ENCODE measurements around the gene RSRC1.
"Not testable (repeated sequence)": the region's sequence is repeated elsewhere in the genome, so short reads cannot be mapped to it uniquely, and the experiment has no call there.

Gene RSRC1

GRCh38 chr3:158465074-158465473, 355.2 kb downstream of the RSRC1 start:
- no peak for DNase-seq (ENCODE audit: low spot score)

GRCh38 chr3:158470944-158471638, 361.2 kb downstream of the RSRC1 start:
- DNase-seq (ENCODE audit: low spot score), result no peak

- no peak for DNase-seq (ENCODE audit: low spot score)
These were observed 361.9 kb downstream of the RSRC1 start for GRCh38 chr3:158471639-158472294.

GRCh38 chr3:158479051-158479450, 369.2 kb downstream of the RSRC1 start:
- no peak for DNase-seq (ENCODE audit: low spot score)

DNA sequence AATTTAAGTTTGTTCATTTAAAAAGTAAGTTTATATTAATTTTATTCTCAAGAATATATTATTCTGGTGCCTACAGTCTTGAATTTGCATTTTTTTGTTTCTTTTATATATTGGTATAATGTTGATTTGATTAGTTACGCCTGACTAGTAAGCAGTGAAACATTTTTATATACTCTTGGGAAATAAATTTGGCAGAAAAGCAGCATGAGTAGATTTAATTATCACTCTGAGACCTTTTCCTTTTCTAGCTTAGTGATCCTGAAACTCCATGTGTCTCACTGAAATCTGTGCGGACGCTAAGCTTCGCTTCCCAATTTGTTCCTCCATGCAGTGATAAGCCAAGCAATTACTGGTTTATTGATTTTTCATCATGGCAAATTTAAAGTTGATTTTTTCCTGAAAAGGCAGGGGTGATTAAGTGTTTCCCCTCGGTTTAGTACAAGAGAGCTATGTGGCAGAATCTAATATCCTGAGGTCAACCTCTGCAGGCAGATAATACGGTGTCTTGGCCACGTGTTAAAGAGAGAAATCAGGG, 373.9 kb downstream of the RSRC1 start:
- no peak for DNase-seq (ENCODE audit: low spot score)

GRCh38 chr3:158486200-158486599, 376.3 kb downstream of the RSRC1 start:
- DNase-seq (ENCODE audit: low spot score), result no peak

GRCh38 chr3:158488670-158489069, 378.8 kb downstream of the RSRC1 start:
- no peak for DNase-seq (ENCODE audit: low spot score)

DNA sequence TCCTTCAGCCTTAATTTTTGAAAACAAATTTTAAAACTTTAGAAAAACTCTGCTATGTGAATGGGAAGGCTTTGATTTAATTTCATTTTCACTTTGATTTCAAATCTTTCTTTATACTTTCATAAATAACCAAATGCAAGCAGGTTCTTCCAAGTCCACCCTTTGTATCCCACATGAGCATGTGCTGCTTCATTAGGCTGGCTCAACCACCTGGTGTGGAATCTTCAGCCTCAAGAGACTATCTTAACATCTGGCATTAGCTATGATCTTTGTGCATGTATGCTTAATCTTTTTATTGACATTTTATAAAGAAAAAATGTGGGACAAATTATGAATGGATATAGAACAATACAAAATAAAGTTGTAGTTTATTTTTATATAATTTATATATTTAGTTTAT, 379.3 kb downstream of the RSRC1 start:
- no peak for DNase-seq (ENCODE audit: low spot score)

- no peak for DNase-seq (ENCODE audit: low spot score)
These were observed 382.1 kb downstream of the RSRC1 start for GRCh38 chr3:158491968-158492367.

DNA sequence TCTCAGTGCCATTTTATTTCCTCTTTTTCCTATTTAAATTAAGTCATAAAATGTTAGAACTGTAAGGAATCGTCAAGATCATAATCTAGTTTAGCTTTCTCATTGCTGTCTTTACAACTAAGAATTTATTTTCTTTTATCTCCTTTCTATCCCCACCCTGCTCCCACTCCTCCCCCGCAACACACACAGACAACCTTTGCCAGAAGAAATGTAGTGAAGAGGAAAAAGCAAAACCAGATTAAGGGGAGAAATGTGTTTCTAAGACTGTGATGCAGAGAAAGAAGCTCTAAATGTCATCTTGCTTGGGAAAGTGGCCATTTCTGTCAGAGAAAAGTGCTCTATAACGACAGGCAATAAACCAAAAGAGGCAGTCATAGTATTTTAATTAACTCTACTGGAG, 382.8 kb downstream of the RSRC1 start:
- no peak for DNase-seq (ENCODE audit: low spot score)

DNA sequence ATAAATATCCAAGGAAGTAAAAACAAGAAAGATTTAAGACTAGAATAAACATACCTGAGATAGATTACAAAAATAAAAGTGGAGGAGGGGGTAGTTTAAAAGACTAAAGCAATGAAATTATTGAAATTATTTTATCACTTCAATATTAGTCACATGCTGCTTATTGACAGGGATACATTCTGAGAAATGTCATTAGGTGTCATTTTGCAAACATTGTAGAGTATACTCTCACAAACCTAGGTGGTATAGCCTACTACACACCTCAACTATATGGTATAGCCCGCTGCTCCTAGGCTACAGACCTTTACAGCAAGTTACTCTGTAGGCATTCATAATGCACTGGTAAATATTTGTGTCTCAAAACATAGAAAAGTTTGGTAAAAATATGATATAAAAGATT, 384.0 kb downstream of the RSRC1 start:
- no peak for DNase-seq (ENCODE audit: low spot score)

DNA sequence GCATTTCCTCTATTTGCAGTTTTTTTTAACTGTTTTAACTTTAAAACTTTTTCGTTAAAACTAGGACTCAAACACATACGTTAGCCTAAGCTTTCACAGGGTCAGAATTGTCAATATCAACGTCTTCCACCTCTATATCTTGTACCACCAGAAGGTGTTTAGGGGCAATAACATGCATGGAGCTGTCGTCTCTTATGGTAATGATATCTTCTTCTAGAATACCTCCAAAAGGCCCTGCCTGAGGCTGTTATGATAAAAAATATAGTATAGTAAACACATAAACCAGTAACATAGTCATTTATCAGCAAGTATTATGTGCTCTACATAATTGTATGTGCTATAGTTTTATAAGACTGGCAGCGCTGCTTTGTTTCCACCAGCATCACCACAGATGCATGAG, 384.8 kb downstream of the RSRC1 start:
- no peak for DNase-seq (ENCODE audit: low spot score)

DNA sequence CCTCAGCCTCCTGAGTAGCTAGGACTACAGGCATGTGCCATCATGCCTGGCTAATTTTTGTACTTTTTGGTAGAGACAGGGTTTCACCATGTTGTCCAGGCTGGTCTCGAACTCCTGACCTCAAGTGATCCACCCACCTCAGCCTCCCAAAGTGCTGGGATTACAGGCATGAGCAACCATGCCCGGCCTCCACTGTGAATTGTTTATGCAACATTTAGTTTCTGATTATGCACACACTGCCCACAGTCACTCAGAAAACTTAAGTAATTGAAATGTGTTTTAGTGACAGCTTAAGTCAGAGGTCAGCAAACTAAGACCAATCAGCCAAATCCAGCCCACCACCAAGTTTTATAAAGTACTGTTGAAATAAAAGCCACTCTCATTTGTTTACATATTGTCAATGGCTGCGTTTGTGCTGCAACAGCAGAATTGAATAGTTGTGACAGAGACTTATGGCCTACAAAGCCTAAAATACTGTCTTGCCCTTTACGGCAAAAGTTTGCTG, 385.6 kb downstream of the RSRC1 start:
- DNase-seq (ENCODE audit: low spot score), result not testable (repeated sequence)

- no peak for DNase-seq (ENCODE audit: low spot score)
These were observed 395.2 kb downstream of the RSRC1 start for GRCh38 chr3:158505117-158505516.

DNA sequence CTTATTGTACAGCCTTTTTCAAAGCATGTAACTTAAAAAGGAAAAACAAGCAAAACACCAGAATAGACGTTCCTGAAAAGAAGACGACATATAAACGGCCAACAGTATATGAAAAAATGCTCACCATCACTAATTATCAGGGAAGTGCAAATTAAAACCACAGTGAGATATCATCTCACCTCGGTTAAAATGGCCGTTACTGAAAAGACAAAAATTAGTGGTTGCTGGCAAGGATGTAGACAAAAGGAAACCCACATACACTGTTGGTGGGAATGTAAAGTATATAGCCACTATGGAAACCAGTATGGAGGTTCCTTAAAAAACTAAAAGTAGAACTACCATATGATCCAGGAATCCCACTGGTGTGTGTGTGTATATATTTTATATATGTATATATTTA, 396.6 kb downstream of the RSRC1 start:
- no peak for DNase-seq (ENCODE audit: low spot score)

- no peak for DNase-seq (ENCODE audit: low spot score)
These were observed 398.6 kb downstream of the RSRC1 start for GRCh38 chr3:158508481-158508880.

GRCh38 chr3:158509891-158510290, 400.0 kb downstream of the RSRC1 start:
- DNase-seq (ENCODE audit: low spot score), result no peak

GRCh38 chr3:158516729-158517128, 406.8 kb downstream of the RSRC1 start:
- DNase-seq (ENCODE audit: low spot score), result not testable (repeated sequence)

- DNase-seq (ENCODE audit: low spot score), result no peak
These were observed 409.9 kb downstream of the RSRC1 start for GRCh38 chr3:158519776-158520175.

GRCh38 chr3:158520433-158520832, 410.5 kb downstream of the RSRC1 start:
- no peak for DNase-seq (ENCODE audit: low spot score)

GRCh38 chr3:158522221-158523136, 412.6 kb downstream of the RSRC1 start:
- DNase-seq (ENCODE audit: low spot score), result no peak

DNA sequence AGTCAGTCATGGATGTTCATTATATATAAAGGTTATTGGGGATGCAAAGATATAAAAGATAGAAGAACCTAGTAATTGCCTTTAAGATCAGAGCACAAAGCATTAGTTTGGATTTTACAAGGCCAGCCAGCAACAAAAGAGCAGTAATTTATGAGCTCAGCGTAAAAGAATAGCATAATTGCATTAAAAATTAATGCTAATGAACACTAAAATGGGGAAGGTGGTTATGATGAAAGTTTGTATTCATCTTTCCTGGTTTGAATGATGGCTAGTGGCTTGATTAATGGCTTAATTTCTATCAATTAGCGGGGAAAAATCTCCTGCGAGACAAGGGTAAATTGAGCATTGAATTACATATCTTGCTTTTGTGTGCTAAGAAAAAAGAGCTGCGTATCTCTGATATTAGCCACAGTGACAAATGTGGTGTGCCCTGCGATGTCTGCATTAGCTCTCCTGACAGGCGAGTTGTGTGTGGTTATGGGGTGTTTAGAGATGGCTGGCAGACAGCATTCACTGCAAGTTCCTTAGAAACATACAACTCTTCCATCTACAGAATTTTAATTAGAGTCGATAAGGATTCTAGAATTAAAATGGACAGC, 418.3 kb downstream of the RSRC1 start:
- no peak for DNase-seq (ENCODE audit: low spot score)
